Karpas-422 (cell line): Measurements from ENCODE around the gene TENT4A. TPM values are rescaled to one million over a fixed set of nuclear protein-coding genes. Genes with fewer than 3 reads are reported as not detected.

ENCODE experiments used
- DNase-seq: peaks from one replicate; pipeline ENCODE4 v3.0.0-alpha.2; 2015
- H2AFZ ChIP-seq: fragments of 200-600 bp; sonication (generic); 2 replicates; pipeline ENCODE4 v1.6.1; 2014; ENCODE audit warnings: antibody characterized with exemption, low read length, mixed read lengths
- H3K27ac ChIP-seq: fragments of 200-600 bp; sonication (generic); 2 replicates; pipeline ENCODE4 v1.5.1; 2014; ENCODE audit warnings: mild to moderate bottlenecking, low read length, moderate library complexity
- H3K27me3 ChIP-seq: fragments of 200-600 bp; sonication (generic); 2 replicates; pipeline ENCODE4 v1.6.1; 2014; ENCODE audit warnings: low read length, mixed read lengths
- H3K36me3 ChIP-seq: fragments of 200-600 bp; sonication (generic); 2 replicates; pipeline ENCODE4 v1.6.1; 2014; ENCODE audit warnings: low read length, mixed read lengths; ENCODE audit not compliant: insufficient read depth
- H3K4me1 ChIP-seq: fragments of 200-600 bp; sonication (generic); 2 replicates; pipeline ENCODE4 v1.6.1; 2014; ENCODE audit warnings: mild to moderate bottlenecking, low read length, mixed read lengths
- H3K4me2 ChIP-seq: fragments of 200-600 bp; sonication (generic); 2 replicates; pipeline ENCODE4 v1.6.1; 2014; ENCODE audit warnings: low read length, low read depth, mild to moderate bottlenecking; ENCODE audit not compliant: poor library complexity, severe bottlenecking
- H3K4me3 ChIP-seq: fragments of 200-600 bp; sonication (generic); 2 replicates; pipeline ENCODE4 v1.5.1; 2014; ENCODE audit warnings: mild to moderate bottlenecking, antibody characterized with exemption, low read length, mixed read lengths
- H3K79me2 ChIP-seq: fragments of 200-600 bp; sonication (generic); 2 replicates; pipeline ENCODE4 v1.6.1; 2014; ENCODE audit warnings: mild to moderate bottlenecking, low read length, mixed read lengths
- H3K9ac ChIP-seq: fragments of 200-600 bp; sonication (generic); 2 replicates; pipeline ENCODE4 v1.6.0; 2014; ENCODE audit warnings: low read length
- H3K9me2 ChIP-seq: fragments of 200-600 bp; sonication (generic), shearing (Covaris generic); replicated peaks from 2 replicates; pipeline ENCODE4 v1.6.0; 2014; ENCODE audit warnings: mild to moderate bottlenecking, low read length, moderate library complexity; ENCODE audit not compliant: insufficient read depth
- H3K9me3 ChIP-seq: fragments of 300-700, 200-600 bp; sonication (generic); 2 replicates; pipeline ENCODE4 v1.6.1; 2014; ENCODE audit warnings: low read length, mixed read lengths
- H4K20me1 ChIP-seq: fragments of 200-600 bp; sonication (generic); 2 replicates; pipeline ENCODE4 v1.6.1; 2014; ENCODE audit warnings: mild to moderate bottlenecking, antibody characterized with exemption, low read length, low read depth; ENCODE audit not compliant: insufficient read depth
- total RNA-seq: library from RNA; depleted of rRNA; stranded (reverse); fragments of >200 nt; shearing (Covaris generic); gene quantifications from 2 replicates; pipeline ENCODE4 v1.2.3, GENCODE V29; 2014; ENCODE audit warnings: low replicate concordance

The TENT4A gene
- total RNA-seq, 1 experiment from 2014 or later: 45.3 TPM

GRCh38 chr5:6701491-6701890, 11.7 kb upstream of the TENT4A start:
- Histone ChIP-seq H3K79me2 (no peaks in the 10 kb centered on the region), H4K20me1 (no peaks in the 10 kb centered on the region)

GRCh38 chr5:6702633-6703032, 10.6 kb upstream of the TENT4A start:
- no peaks in the 10 kb centered on the region for H3K9me2 ChIP-seq
- no peaks in the 10 kb centered on the region for H4K20me1 ChIP-seq
- H3K4me3 ChIP-seq: no peak overlapping the region
- no peak overlapping the region for H3K27ac ChIP-seq
- H3K4me1 ChIP-seq: no peaks in the 10 kb centered on the region
- no peak overlapping the region for H2AFZ ChIP-seq
- H3K79me2 ChIP-seq: no peaks in the 10 kb centered on the region
- no peak overlapping the region for H3K4me2 ChIP-seq
- H3K9me3 ChIP-seq: no peaks in the 10 kb centered on the region
- H3K9ac ChIP-seq: no peak overlapping the region
- no peaks in the 10 kb centered on the region for H3K27me3 ChIP-seq
- DNase-seq: no peak
- H3K36me3 ChIP-seq: no peaks in the 10 kb centered on the region

More at GRCh38 chr5:6701491-6701890, 11.7 kb upstream of the TENT4A start:
- DNase-seq: no peak
- H3K9me3 ChIP-seq: no peaks in the 10 kb centered on the region
- H3K36me3 ChIP-seq: no peaks in the 10 kb centered on the region
- no peak overlapping the region for H2AFZ ChIP-seq
- H3K4me1 ChIP-seq: no peaks in the 10 kb centered on the region
- no peaks in the 10 kb centered on the region for H3K27me3 ChIP-seq
- H3K4me2 ChIP-seq: no peak overlapping the region
- no peak overlapping the region for H3K4me3 ChIP-seq
- H3K9me2 ChIP-seq: no peaks in the 10 kb centered on the region
- H3K27ac ChIP-seq: no peak overlapping the region
- H3K9ac ChIP-seq: no peak overlapping the region

- Histone ChIP-seq H3K27ac (no peak overlapping the region), H3K9me3 (no peaks in the 10 kb centered on the region), H4K20me1 (no peaks in the 10 kb centered on the region), H3K9ac (no peak overlapping the region), H3K4me1 (no peaks in the 10 kb centered on the region), H3K9me2 (no peaks in the 10 kb centered on the region), H3K4me2 (no peak overlapping the region), H3K27me3 (no peaks in the 10 kb centered on the region), H3K79me2 (no peaks in the 10 kb centered on the region), H3K4me3 (no peak overlapping the region), H2AFZ (no peak overlapping the region), H3K36me3 (no peaks in the 10 kb centered on the region)
- no peak for DNase-seq
Observed at GRCh38 chr5:6703806-6704205, 9.4 kb upstream of the TENT4A start.

- no peaks in the 10 kb centered on the region for H3K36me3 ChIP-seq
- no peak overlapping the region for H3K27ac ChIP-seq
- no peak for DNase-seq
- H3K4me2 ChIP-seq: no peak overlapping the region
- H3K4me3 ChIP-seq: no peak overlapping the region
- H3K79me2 ChIP-seq: no peaks in the 10 kb centered on the region
- no peaks in the 10 kb centered on the region for H3K9me2 ChIP-seq
- H3K9ac ChIP-seq: no peak overlapping the region
- H3K27me3 ChIP-seq: no peaks in the 10 kb centered on the region
- H3K4me1 ChIP-seq: no peaks in the 10 kb centered on the region
- H3K9me3 ChIP-seq: no peaks in the 10 kb centered on the region
- H4K20me1 ChIP-seq: no peaks in the 10 kb centered on the region
- no peak overlapping the region for H2AFZ ChIP-seq
Observed at GRCh38 chr5:6704361-6704851, 8.8 kb upstream of the TENT4A start.

- Histone ChIP-seq H3K36me3 (no peaks in the 10 kb centered on the region), H3K4me2 (no peak overlapping the region), H3K9ac (no peak overlapping the region), H3K27ac (no peak overlapping the region), H3K9me2 (no peaks in the 10 kb centered on the region), H3K27me3 (no peaks in the 10 kb centered on the region), H3K79me2 (no peaks in the 10 kb centered on the region), H3K9me3 (no peaks in the 10 kb centered on the region), H3K4me1 (no peaks in the 10 kb centered on the region), H2AFZ (no peak overlapping the region), H3K4me3 (no peak overlapping the region), H4K20me1 (no peaks in the 10 kb centered on the region)
- DNase-seq: no peak
Observed at GRCh38 chr5:6705088-6705487, 8.1 kb upstream of the TENT4A start.

- Histone ChIP-seq H3K27ac (no peak overlapping the region), H2AFZ (no peak overlapping the region), H3K27me3 (no peaks in the 10 kb centered on the region), H4K20me1 (no peaks in the 10 kb centered on the region), H3K79me2 (no peaks in the 10 kb centered on the region), H3K36me3 (no peaks in the 10 kb centered on the region), H3K9me3 (no peaks in the 10 kb centered on the region), H3K9ac (no peak overlapping the region), H3K4me2 (no peak overlapping the region), H3K9me2 (no peaks in the 10 kb centered on the region), H3K4me1 (no peaks in the 10 kb centered on the region), H3K4me3 (no peak overlapping the region)
- no peak for DNase-seq
Observed at GRCh38 chr5:6705959-6706358, 7.3 kb upstream of the TENT4A start.

DNA sequence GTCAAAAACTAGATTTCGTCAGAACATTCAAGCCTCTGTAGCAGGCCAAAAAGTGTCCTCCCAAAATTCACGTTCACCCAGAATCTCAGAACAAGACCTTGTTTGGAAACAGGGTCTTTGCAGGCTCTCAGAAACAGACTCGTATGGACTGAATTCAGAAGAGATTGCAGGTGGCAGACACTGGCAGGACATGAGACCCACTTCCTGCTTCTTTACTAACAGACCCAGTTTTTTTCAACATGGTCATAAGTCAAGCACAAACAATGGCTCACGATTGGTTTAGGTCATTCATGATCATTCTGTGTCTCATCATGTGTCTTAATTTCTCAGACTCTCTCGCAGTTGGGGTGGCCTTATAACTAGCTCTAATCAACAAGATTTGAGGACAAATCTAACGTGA, 5.4 kb upstream of the TENT4A start:
- Histone ChIP-seq H3K4me2 (no peak overlapping the region), H3K27ac (no peak overlapping the region), H4K20me1 (no peaks in the 10 kb centered on the region), H3K9ac (no peak overlapping the region), H3K27me3 (no peaks in the 10 kb centered on the region), H3K9me2 (no peaks in the 10 kb centered on the region), H3K79me2 (no peaks in the 10 kb centered on the region), H2AFZ (no peak overlapping the region; the same call in 1 of the 2 replicates), H3K4me3 (no peak overlapping the region), H3K4me1 (peaks cover 11% of the 10 kb centered on the region), H3K9me3 (no peaks in the 10 kb centered on the region), H3K36me3 (no peaks in the 10 kb centered on the region)
- no peak for DNase-seq

GRCh38 chr5:6708814-6709213, 4.4 kb upstream of the TENT4A start:
- Histone ChIP-seq H3K27ac (no peak overlapping the region), H3K79me2 (no peaks in the 10 kb centered on the region), H3K9me2 (no peaks in the 10 kb centered on the region), H3K9me3 (no peaks in the 10 kb centered on the region), H3K9ac (no peak overlapping the region), H3K27me3 (no peaks in the 10 kb centered on the region), H4K20me1 (no peaks in the 10 kb centered on the region), H2AFZ (no peak overlapping the region), H3K4me1 (peaks cover 11% of the 10 kb centered on the region), H3K4me2 (no peak overlapping the region), H3K4me3 (no peak overlapping the region), H3K36me3 (no peaks in the 10 kb centered on the region)
- no peak for DNase-seq

- DNase-seq: no peak
- H3K9me3 ChIP-seq: no peaks in the 10 kb centered on the region
- H3K4me2 ChIP-seq: no peak overlapping the region
- H4K20me1 ChIP-seq: peaks cover 5% of the 10 kb centered on the region
- H3K9ac ChIP-seq: no peak overlapping the region
- peaks cover 12% of the 10 kb centered on the region for H3K4me1 ChIP-seq
- peaks cover 10% of the 10 kb centered on the region for H3K79me2 ChIP-seq
- no peak overlapping the region for H3K27ac ChIP-seq
- H3K9me2 ChIP-seq: no peaks in the 10 kb centered on the region
- no peak overlapping the region for H2AFZ ChIP-seq
- no peaks in the 10 kb centered on the region for H3K27me3 ChIP-seq
- no peak overlapping the region for H3K4me3 ChIP-seq
- no peaks in the 10 kb centered on the region for H3K36me3 ChIP-seq
Observed at GRCh38 chr5:6710070-6710469, 3.2 kb upstream of the TENT4A start.
